Brain microvascular endothelial cell (primary cell): Measurements from ENCODE around the gene GATB.

Source experiments
- DNase-seq: peaks from one replicate; pipeline ENCODE4 v3.0.0-alpha.2; 2020
- H3K27ac ChIP-seq: fragments of 250-450 bp; sonication (Bioruptor Pico); 2 replicates; pipeline ENCODE4 v1.5.1; 2020; ENCODE audit warnings: mild to moderate bottlenecking, moderate library complexity
- H3K27me3 ChIP-seq: fragments of 250-450 bp; sonication (Bioruptor Pico); replicated peaks from 2 replicates; pipeline ENCODE4 v1.5.1; 2020; ENCODE audit warnings: mild to moderate bottlenecking
- H3K36me3 ChIP-seq: fragments of 250-450 bp; sonication (Bioruptor Pico); replicated peaks from 2 replicates; pipeline ENCODE4 v1.5.1; 2020; ENCODE audit warnings: mild to moderate bottlenecking
- H3K4me3 ChIP-seq: 2 replicates; pipeline ENCODE4 v1.5.1; 2011; ENCODE audit warnings: low read depth, mild to moderate bottlenecking, control low read depth, low read length, moderate library complexity
- CTCF ChIP-seq: IDR thresholded peaks from 2 replicates; pipeline ENCODE4 v1.5.1; 2011; ENCODE audit warnings: low read depth, mild to moderate bottlenecking, moderate library complexity, low read length, control low read depth, inconsistent platforms; ENCODE audit errors: missing control alignments
- in situ Hi-C: cut with HindIII; loops from 2 replicates; pipeline ENCODE4 v1.10.0; 2017; ENCODE audit warnings: low sequenced_read_pairs, low pct_ligation_motif_present

The GATB gene

DNA sequence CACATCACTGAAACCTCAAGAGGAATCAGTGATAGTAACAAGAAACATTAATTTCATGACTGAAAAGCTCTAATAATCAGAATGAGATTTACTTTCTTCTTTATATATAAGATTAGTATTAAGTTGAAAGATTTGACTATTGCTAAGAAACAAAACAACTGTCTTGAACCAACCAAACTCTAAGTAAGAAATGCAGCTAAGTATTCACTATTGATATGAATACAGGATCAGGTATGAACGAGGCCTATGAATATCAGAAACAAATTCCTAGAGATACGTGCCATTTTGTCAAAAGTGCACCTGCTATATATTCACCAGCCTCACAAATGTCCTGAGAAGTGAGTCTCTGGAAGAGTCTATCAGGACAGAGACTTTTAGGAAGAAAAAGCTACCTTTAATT, 32.1 kb downstream of the GATB start:
- in situ Hi-C loops = no loop called here

DNA sequence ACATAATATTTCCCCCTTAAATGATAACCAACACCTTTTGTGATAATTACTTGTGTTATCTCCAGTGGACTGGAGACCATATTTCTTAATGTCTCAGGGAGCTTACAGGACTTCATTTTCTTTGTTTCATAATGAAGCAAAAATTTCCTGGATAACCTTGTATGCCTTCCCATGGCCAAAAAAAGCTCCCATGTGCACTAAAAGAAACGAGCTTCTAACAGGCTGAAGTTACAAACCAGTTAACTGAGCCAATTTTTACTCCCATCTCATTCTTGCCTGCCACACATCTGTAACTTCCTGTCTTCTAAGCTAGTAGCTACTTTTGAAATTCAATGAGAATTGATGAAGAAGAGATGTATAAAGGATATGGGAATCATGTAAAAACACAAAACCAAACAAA, 32.8 kb downstream of the GATB start:
- H3K27me3 ChIP-seq = no peaks in the 10 kb centered on the region
- no peak overlapping the region for H3K27ac ChIP-seq
- no peak for DNase-seq
- no peak for TF ChIP-seq CTCF
- H3K36me3 ChIP-seq = no peaks in the 10 kb centered on the region
- no peak overlapping the region for H3K4me3 ChIP-seq
- in situ Hi-C loops = no loop called here

More for the DNA sequence above, 32.1 kb downstream of the GATB start:
- no peak overlapping the region for H3K27ac ChIP-seq
- no peak for TF ChIP-seq CTCF
- no peak for DNase-seq
- H3K4me3 ChIP-seq = no peak overlapping the region
- H3K27me3 ChIP-seq = no peaks in the 10 kb centered on the region
- H3K36me3 ChIP-seq = no peaks in the 10 kb centered on the region

- in situ Hi-C loops = no loop called here
- H3K36me3 ChIP-seq = no peaks in the 10 kb centered on the region
- H3K27me3 ChIP-seq = no peaks in the 10 kb centered on the region
- TF ChIP-seq CTCF = no peak
- no peak overlapping the region for H3K4me3 ChIP-seq
- no peak for DNase-seq
- no peak overlapping the region for H3K27ac ChIP-seq
Measured at GRCh38 chr4:151727365-151727764, 33.4 kb downstream of the GATB start.

- H3K36me3 ChIP-seq = no peaks in the 10 kb centered on the region
- DNase-seq = no peak
- no peak for TF ChIP-seq CTCF
- H3K27me3 ChIP-seq = no peaks in the 10 kb centered on the region
- in situ Hi-C loops = no loop called here
- no peak overlapping the region for H3K27ac ChIP-seq
- no peak overlapping the region for H3K4me3 ChIP-seq
Measured at GRCh38 chr4:151725087-151725486, 35.7 kb downstream of the GATB start.

DNA sequence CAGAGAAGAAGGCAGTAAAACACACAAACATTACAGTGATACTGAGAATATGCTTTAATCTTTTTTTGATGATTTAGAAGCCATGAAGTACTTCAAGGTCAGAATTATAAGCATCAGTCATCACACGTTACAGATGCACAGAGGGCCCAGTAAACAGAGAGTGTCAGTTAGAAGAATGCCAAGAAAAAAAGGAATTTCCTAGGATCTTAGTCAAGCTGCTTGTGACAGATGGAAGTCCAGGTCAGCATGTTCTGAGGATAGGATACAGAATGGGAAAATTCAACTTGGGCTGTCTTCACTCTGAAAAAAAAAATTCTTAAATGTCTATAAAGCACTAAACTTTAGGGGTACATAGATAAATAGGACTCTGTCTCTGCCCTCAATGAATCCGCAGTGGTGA, 38.9 kb downstream of the GATB start:
- in situ Hi-C loops = no loop called here
- Histone ChIP-seq H3K27ac (no peak overlapping the region), H3K36me3 (no peaks in the 10 kb centered on the region), H3K27me3 (no peaks in the 10 kb centered on the region), H3K4me3 (no peak overlapping the region)
- no peak for DNase-seq
- no peak for TF ChIP-seq CTCF

- DNase-seq = no peak
- TF ChIP-seq CTCF = no peak
- in situ Hi-C loops = no loop called here
Measured at GRCh38 chr4:151721466-151721865, 39.3 kb downstream of the GATB start.

More at GRCh38 chr4:151721466-151721865, 39.3 kb downstream of the GATB start:
- Histone ChIP-seq H3K27me3 (no peaks in the 10 kb centered on the region), H3K27ac (no peak overlapping the region), H3K4me3 (no peak overlapping the region), H3K36me3 (no peaks in the 10 kb centered on the region)
